Adrenal gland (tissue), 12 donors: ENCODE data around the gene SHD. TPM values are rescaled to one million over a fixed set of nuclear protein-coding genes. Genes with fewer than 3 reads are reported as not detected.

Experiments used
- DNase-seq, 7 donors: peaks; one replicate each; pipeline ENCODE4 v3.0.0-alpha.2; 2019 to 2020
- H3K27ac ChIP-seq, 5 donors: fragments of 200-600 bp; sonication (generic) in 4 of 5; 1 replicate in 3 of 5; 2 replicates in 2 of 5; pipeline versions ENCODE4 v1.5.1 to v1.8.0; 2016 to 2020; ENCODE audit warnings: mild to moderate bottlenecking in 1 of 5
- H3K27me3 ChIP-seq: fragments of 200-600 bp; 2 replicates; pipeline ENCODE4 v1.8.0; 2021
- H3K36me3 ChIP-seq, 2 donors: fragments of 200-600 bp; replicated peaks in 1 of 2; 1 replicate in 1 of 2; 2 replicates in 1 of 2; pipeline versions ENCODE4 v1.5.1 to v1.8.0; 2018 to 2022
- H3K4me1 ChIP-seq, 2 donors: fragments of 200-600 bp; replicated peaks in 1 of 2; 1 replicate in 1 of 2; 2 replicates in 1 of 2; pipeline versions ENCODE4 v1.5.1 to v1.8.0; 2018 to 2021
- H3K4me3 ChIP-seq, 4 donors: fragments of 200-600 bp; sonication (generic) in 3 of 4; one replicate each; pipeline ENCODE4 v1.5.1; 2016 to 2018
- H3K9me3 ChIP-seq, 3 donors: fragments of 200-600 bp; sonication (generic) in 1 of 3; replicated peaks in 1 of 3; 1 replicate in 2 of 3; 2 replicates in 1 of 3; pipeline versions ENCODE4 v1.5.1 to v1.8.0; 2016 to 2021
- POLR2A ChIP-seq, 2 donors: fragments of 450-650 bp; IDR thresholded peaks; one replicate each; pipeline ENCODE4 v1.6.1; 2017; ENCODE audit warnings: antibody characterized with exemption in 2 of 2, mild to moderate bottlenecking in 2 of 2, moderate library complexity in 1 of 2
- WGBS, 4 donors: extraction: QIAGEN DNeasy Blood & Tissue Kit in 2 of 4; methylation state at CpG; one replicate each; pipeline versions ENCODE4 v1.1.5 to v1.1.7; 2013 to 2017; 5-methylcytosine and 5-hydroxymethylcytosine counted together
- intact Hi-C, 2 donors: fragments of 100-400 bp; cut with DNase I; formaldehyde crosslinking; loops; one replicate each; pipeline versions ENCODE4 v1.14.1 to v1.15.0; 2022 to 2023
- polyA plus RNA-seq, 3 donors: library from polyadenylated mRNA; stranded (reverse); fragments of 200-250 nt in 2 of 3; fragments of 350-450 nt in 1 of 3; fragmentation: Illumina TruSeq in 1 of 3; extraction: RNeasy Lipid Tissue Mini Kit (QIAGEN cat#74804) in 1 of 3; gene quantifications; one replicate each; pipeline ENCODE4 v1.2.3, GENCODE V29; 2013 to 2014
- total RNA-seq, 9 donors: library from RNA; depleted of rRNA in 4 of 9; stranded (reverse); fragments of >200 nt in 4 of 9; fragments of 120-200 nt in 1 of 9; fragmentation: NEBNext Ultra II Directional in 1 of 9; extraction: Animal tissue kit (Norgen Biotek cat#: 25700) in 1 of 9; gene quantifications; one replicate each; pipeline versions ENCODE4 v1.1.0 to v1.2.4, GENCODE V29; 2013 to 2023
- TF ChIP-seq, protein P1 (sequence below), 6 experiments: fragments of 450-650 bp in 4 of 6; fragments of 200-600 bp in 2 of 6; sonication (generic) in 1 of 6; IDR thresholded peaks; 1 replicate in 5 of 6; 2 replicates in 1 of 6; pipeline versions ENCODE4 v1.5.1 to v1.8.0; 2016 to 2021; ENCODE audit warnings: antibody characterized with exemption in 6 of 6, mild to moderate bottlenecking in 2 of 6, moderate library complexity in 1 of 6
- donor health status: healthy with polysubstance abuse.
- donor health status: Bipolar disorder and iron deficiency.
- donor health status: DM: yes; HTN: yes; CAD: no.
- donor health status: DM: no; HTN: no; CAD: no.
- donor health status: DM: no; HTN: no; CAD: no.
- donor health status: DM: yes; HTN: yes; CAD: no.

SHD gene
- total and polyA plus RNA-seq, 12 donors = 0.07 to 4.1 (median 0.74) TPM; not detected in 6

DNA sequence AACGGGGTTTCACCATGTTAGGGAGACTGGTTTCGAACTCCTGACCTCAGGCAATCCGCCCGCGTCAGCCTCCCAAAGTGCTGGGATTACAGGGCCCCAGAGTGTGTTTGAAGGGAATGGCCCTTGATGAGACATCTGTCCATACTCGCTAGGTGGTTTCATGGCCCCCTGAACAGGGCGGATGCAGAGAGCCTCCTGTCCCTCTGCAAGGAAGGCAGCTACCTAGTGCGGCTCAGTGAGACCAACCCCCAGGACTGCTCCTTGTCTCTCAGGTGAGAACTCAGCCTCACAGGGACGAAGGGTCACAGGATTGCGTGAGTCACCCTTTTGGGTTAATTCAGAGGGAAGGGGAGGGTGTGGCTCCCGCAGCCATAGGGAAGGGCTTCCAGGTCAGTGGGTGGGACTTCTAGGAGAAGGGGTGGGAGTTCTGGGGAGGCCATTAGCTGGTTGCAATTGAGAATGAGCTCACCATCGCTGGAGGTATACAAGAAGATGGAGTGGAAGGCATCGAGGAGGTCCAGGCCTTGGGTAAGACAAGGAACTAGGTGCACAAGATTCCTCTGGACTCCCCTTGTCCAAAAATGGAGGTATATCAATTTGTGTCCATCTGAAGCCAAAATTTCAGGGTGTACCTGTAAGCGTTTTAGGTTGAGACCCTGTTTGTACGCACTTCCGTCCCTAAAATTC lies 9.2 kb downstream of the SHD start:
- Histone ChIP-seq H3K36me3 (no peaks in the 10 kb centered on the region), H3K27ac (no peak overlapping the region), H3K9me3 (no peaks in the 10 kb centered on the region), H3K27me3 (no peaks in the 10 kb centered on the region), H3K4me3 (no peak overlapping the region), H3K4me1 (no peaks in the 10 kb centered on the region)
- intact Hi-C loops = no loop called here
- DNase-seq = no peak
- TF ChIP-seq, protein P1, sequence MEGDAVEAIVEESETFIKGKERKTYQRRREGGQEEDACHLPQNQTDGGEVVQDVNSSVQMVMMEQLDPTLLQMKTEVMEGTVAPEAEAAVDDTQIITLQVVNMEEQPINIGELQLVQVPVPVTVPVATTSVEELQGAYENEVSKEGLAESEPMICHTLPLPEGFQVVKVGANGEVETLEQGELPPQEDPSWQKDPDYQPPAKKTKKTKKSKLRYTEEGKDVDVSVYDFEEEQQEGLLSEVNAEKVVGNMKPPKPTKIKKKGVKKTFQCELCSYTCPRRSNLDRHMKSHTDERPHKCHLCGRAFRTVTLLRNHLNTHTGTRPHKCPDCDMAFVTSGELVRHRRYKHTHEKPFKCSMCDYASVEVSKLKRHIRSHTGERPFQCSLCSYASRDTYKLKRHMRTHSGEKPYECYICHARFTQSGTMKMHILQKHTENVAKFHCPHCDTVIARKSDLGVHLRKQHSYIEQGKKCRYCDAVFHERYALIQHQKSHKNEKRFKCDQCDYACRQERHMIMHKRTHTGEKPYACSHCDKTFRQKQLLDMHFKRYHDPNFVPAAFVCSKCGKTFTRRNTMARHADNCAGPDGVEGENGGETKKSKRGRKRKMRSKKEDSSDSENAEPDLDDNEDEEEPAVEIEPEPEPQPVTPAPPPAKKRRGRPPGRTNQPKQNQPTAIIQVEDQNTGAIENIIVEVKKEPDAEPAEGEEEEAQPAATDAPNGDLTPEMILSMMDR (IDR thresholded peaks at IDR 0.05) = no peak
- TF ChIP-seq POLR2A (IDR thresholded peaks at IDR 0.05) = no peak
- WGBS, 4 donors = 76 to 82% (median 80%) methylated on average over 16 of the region's 16 CpGs

DNA sequence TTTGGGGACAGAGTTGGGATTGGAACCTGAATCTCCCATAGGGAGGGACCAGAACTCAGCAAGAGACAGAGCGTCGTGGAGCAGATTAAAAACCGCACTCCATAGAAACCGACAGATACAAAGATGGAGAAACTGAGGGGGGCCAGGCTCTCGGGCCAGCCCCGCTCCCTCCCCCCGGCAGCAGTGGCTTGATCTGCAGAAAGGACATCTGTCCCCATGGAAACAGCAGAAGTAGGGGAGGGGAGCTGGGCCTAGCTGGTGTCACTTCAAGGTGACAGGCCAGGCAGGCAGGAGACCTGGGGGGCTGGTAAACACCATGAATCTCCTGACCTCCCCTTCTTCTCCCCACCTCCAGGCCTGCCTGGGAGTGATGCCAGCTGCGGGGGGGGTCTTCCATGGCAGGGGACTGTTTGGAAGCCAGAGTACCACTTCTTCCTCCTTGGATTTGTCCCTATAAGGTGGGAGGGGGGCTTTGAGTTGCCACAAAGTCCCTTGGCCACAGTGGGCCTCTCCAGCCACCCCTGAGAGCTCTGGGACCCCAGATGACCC lies 12.2 kb downstream of the SHD start:
- H3K27ac ChIP-seq = no peak overlapping the region
- H3K36me3 ChIP-seq = no peaks in the 10 kb centered on the region
- no peaks in the 10 kb centered on the region for H3K4me1 ChIP-seq
- intact Hi-C loops = no loop called here
- H3K4me3 ChIP-seq = no peak overlapping the region
- TF ChIP-seq POLR2A (IDR thresholded peaks at IDR 0.05) = no peak
- TF ChIP-seq, protein P1 (IDR thresholded peaks at IDR 0.05) = no peak
- DNase-seq = no peak
- no peaks in the 10 kb centered on the region for H3K27me3 ChIP-seq
- WGBS, 4 donors = 56 to 76% (median 65%) methylated on average over 7 to 8 of the region's 8 CpGs
- H3K9me3 ChIP-seq = no peaks in the 10 kb centered on the region

DNA sequence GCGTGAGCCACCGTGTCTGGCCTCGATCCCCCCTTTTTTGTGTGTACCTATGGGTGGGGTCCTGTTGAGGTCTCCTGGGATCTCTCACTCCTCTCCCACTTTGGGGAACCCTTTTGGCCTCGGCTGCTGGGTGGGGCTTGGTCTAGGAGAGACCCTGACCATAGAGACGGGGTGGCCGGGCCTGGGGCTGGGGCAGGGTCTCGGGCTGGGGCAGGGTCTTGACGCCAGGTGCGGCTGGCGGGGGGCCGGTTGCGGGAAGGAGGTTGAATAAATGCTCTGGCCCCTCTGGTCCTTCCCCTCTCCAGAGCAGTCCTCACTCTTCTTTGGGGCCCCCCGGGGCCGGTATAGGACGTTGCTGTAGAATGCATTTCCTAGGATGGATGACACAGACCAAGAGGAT lies 13.4 kb downstream of the SHD start:
- no peaks in the 10 kb centered on the region for H3K9me3 ChIP-seq
- TF ChIP-seq POLR2A (IDR thresholded peaks at IDR 0.05) = no peak
- TF ChIP-seq, protein P1 (IDR thresholded peaks at IDR 0.05) = no peak
- H3K27ac ChIP-seq = no peak overlapping the region
- no peaks in the 10 kb centered on the region for H3K4me1 ChIP-seq
- no peak overlapping the region for H3K4me3 ChIP-seq
- no peaks in the 10 kb centered on the region for H3K36me3 ChIP-seq
- intact Hi-C loops = no loop called here
- WGBS, 4 donors = 82 to 87% (median 84%) methylated on average over 12 to 15 of the region's 15 CpGs
- no peak for DNase-seq
- no peaks in the 10 kb centered on the region for H3K27me3 ChIP-seq

DNA sequence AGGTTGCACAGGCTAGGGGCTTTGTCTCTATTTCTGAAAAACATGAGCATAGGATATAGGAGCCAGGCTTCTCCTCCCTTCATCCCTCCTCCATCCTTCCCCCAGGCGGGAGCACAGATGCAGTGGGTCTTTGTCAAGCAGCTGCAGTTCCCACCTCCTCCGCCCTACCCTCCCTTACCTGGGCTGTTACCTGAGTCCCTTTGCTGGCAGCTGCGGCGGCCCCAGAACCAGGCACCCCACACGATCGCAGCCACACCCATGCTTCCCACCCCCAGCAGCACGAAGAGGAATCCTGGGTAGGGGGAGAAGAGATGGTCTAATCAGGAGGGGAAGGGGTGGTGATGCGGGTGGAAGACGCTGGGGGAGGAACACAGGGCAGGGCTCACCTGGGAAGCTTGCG lies 15.3 kb downstream of the SHD start:
- Histone ChIP-seq H3K9me3 (no peaks in the 10 kb centered on the region), H3K27ac (no peak overlapping the region), H3K4me1 (no peaks in the 10 kb centered on the region), H3K4me3 (no peak overlapping the region), H3K27me3 (no peaks in the 10 kb centered on the region), H3K36me3 (no peaks in the 10 kb centered on the region)
- intact Hi-C loops = no loop called here
- TF ChIP-seq, protein P1 (IDR thresholded peaks at IDR 0.05) = no peak
- TF ChIP-seq POLR2A (IDR thresholded peaks at IDR 0.05) = no peak
- WGBS, 4 donors = 32 to 56% (median 48%) methylated on average over 8 to 10 of the region's 10 CpGs
- no peak for DNase-seq
